Hepatocyte (in vitro differentiated cells): Measurements from ENCODE around the gene ALAD.

Experiments used
- EZH2 ChIP-seq: fragments of 200-600 bp; sonication (generic); IDR thresholded peaks from 2 replicates; pipeline ENCODE4 v1.6.1; 2016; ENCODE audit warnings: antibody characterized with exemption, mild to moderate bottlenecking, borderline replicate concordance
- EZH2phosphoT487 ChIP-seq: fragments of 200-600 bp; sonication (generic); IDR thresholded peaks from one replicate; pipeline ENCODE4 v1.6.1; 2018; ENCODE audit warnings: antibody characterized with exemption, mild to moderate bottlenecking, low read depth, moderate library complexity; ENCODE audit not compliant: unreplicated experiment, severe bottlenecking
- TF ChIP-seq, protein P1 (sequence below): fragments of 200-600 bp; sonication (generic); IDR thresholded peaks from 2 replicates; pipeline ENCODE4 v1.5.1; 2016; ENCODE audit warnings: antibody characterized with exemption, mild to moderate bottlenecking; ENCODE audit not compliant: poor library complexity

GRCh38 chr9:113449376-113449775, 48.3 kb upstream of the ALAD start:
- TF ChIP-seq, protein P1, sequence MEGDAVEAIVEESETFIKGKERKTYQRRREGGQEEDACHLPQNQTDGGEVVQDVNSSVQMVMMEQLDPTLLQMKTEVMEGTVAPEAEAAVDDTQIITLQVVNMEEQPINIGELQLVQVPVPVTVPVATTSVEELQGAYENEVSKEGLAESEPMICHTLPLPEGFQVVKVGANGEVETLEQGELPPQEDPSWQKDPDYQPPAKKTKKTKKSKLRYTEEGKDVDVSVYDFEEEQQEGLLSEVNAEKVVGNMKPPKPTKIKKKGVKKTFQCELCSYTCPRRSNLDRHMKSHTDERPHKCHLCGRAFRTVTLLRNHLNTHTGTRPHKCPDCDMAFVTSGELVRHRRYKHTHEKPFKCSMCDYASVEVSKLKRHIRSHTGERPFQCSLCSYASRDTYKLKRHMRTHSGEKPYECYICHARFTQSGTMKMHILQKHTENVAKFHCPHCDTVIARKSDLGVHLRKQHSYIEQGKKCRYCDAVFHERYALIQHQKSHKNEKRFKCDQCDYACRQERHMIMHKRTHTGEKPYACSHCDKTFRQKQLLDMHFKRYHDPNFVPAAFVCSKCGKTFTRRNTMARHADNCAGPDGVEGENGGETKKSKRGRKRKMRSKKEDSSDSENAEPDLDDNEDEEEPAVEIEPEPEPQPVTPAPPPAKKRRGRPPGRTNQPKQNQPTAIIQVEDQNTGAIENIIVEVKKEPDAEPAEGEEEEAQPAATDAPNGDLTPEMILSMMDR = no peak
- TF ChIP-seq EZH2phosphoT487 = no peak
- no peak for TF ChIP-seq EZH2
